Measurements from ENCODE around the gene QPCTL.

The QPCTL gene

DNA sequence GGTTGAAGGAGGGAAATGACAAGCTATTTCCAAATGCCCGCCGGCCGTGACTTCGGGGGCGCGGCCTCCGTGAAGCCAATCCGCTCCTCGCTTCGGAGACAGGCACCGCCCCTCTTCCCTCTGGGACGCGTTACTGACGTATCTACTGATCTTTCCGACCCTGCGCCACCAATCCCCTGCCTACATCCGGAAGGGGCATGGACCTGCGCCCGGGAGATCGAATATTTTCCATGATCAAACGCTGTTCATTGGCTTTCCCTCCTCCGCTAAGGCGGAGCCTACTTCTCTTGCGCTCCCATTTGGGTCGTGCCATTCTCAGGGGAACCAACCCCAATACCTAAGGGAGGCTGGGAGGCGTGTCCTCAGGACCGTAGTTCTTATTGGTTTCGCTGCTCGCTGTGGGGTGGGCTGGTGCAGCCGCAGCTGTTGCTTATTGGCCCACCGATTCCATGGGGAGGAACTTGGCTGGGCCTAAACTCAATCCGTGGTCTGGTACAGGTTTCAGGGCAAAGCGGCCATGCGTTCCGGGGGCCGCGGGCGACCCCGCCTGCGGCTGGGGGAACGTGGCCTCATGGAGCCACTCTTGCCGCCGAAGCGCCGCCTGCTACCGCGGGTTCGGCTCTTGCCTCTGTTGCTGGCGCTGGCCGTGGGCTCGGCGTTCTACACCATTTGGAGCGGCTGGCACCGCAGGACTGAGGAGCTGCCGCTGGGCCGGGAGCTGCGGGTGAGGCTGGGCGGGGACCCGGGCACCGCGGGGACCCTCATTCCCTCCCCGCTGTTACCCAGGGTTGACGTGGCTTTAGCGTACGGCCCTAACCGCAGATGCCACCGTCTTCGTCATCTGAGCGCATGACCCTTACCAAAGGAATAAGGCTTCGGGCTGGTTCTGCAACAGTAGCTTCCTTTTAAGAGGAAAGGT is at the start of gene QPCTL:
Gene QPCTL (plus strand): TSS at position 480 of the 919 bp plus-strand sequence. CDS start 38 bp downstream, at position 518.
- peak; percentile 99 for DNase-seq

DNA sequence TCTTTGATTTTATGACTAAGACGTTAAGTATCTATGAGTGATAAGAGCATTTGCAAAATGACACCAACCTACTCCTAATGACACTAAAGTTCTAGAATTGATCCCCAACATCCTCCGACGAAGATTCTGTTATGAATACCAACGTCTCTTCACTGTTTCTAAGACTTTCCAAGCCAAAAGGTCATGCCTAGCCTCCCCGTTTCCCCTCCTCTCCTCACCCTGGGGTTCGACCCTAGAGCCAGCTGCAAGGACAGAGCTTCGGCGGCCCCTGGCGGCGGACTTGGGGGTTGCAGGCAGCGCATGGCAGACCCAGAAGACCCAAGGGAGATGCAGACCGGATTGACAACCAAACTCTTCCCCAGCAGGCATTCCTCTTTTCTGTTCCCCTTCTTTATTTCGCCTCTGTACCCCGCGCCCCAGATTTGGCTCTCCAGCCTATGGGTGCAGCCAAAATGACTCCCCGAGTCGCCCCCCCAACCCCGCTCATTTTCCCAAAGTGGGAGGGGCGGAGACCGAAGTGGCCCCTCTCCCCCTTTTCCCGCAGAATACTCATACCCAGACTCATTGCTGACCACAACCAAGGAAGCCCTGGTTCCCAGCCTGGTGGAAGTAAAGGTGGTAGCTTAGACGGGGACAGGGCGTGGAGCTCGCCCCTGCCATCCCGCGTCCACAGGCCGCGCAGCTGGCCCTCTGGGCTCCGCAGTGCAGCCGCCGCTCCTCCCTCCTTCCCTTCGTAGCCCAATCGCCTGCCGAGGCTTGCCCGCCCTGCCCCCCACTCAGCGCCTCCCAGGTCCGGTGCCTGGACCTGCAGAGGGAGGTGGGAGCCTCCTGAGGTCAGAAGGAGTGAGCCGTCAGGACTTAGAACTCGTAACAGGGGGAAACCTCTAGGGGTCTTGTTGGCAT is 49.2 kb upstream of the QPCTL start:
- peak; percentile 77 for DNase-seq

DNA sequence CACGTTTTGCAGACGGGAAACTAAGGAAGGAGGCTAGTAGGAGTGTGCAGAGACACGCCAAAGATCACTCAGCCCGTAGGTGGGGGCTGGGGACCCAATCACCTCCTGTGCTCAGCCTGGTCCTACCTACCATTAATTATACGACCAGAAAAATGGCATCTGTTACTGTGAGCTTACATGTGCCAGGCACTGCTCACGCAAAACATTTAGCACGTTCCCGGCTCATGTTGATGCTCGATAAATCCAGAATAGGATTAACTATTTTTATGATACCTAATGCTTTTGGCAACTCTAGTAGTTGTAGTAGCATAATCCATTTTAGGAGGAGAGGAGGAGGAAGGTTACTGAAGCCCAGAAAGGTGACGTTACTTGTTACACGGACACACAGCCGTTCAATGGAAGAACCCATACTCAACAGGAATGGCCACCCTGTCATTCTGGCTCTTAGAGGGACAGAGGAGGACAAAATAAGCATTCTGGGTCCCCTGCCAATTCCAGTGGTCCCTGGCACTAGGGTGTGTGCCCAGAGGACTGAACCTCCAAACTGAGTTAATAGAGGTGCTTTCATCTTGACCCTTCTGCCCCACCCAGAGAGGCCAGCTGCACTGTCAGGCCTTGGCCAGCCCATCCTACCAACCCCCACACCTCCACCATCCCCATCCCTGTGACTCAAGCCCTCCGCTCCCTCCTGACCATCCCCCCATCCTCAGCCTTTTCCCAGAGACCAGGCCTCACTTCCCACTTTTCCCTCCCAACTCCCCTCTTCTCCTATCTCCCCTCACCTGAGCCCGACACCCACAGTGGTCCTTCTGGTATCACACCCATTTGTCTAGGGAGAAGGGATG is 48.3 kb upstream of the QPCTL start:
- DNase-seq: no peak

GRCh38 chr19:45645068-45645630 is 47.3 kb upstream of the QPCTL start:
- DNase-seq: no peak

GRCh38 chr19:45645631-45646344 is 46.7 kb upstream of the QPCTL start:
- DNase-seq: peak; percentile 95

- DNase-seq: no peak
These were observed 46.1 kb upstream of the QPCTL start for GRCh38 chr19:45646345-45646698.

DNA sequence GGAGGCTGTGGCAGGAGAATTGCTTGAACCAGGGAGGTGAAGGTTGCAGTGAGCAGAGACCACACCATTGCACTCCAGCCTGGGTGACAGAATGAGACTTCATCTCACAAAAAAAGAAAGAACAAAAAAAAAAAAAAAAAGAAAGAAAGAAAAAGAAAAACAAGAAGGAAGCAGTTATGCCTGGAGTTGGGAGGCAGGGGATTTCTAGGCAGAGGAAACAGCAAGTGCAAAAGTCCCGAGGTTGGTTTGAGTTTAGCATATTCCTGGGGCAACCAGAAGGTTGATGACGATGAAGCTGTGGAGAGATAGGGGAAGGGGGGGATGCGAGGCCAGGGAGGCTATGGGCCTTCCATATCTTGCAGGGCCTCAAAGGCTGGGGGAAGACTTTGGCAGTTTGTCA is 41.7 kb upstream of the QPCTL start:
- no peak for DNase-seq

DNA sequence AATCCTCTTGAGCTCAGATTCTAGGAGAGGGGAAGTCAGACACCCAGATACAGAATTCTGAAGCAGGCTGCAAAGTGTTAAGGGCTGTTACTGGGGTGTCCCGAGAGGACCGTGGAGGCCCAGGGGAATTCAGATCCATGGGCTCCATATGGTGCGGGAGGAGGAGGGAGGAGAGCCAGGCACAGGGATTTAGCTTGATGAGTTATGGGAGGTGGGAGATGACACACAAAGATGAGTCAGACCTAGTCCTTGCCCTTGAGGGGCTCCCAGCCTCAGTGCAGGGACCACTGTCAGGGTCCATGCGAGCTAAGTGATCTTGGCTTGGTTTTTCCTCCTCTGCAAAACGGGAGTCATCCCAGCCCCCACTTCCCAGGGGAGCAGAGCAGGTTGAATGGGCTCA is 38.8 kb upstream of the QPCTL start:
- peak; percentile 80 for DNase-seq

- DNase-seq: no peak
These were observed 37.4 kb upstream of the QPCTL start for GRCh38 chr19:45655073-45655472.

GRCh38 chr19:45657520-45658167 is 34.8 kb upstream of the QPCTL start:
- no peak for DNase-seq

GRCh38 chr19:45659096-45659729 is 33.3 kb upstream of the QPCTL start:
- no peak for DNase-seq

DNA sequence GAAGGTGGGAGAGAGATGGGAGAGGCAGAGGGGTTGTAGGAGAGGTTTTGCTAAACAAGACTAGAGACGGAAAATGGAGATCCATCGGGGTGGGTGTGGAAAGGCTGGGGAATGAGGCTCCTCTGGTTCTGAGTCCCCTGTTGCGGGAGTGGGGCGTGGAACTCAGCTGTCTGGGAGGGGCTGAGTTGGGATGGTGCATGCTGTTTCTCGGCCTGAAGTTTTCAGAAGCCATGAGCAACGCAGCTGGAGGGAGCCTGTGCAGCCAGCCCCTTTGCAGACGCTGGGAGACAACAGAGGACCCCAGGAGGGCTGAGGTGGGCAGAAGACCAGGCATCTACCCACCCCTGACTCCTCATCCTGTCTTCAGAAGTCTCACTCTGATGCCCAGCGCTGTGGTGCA is 31.8 kb upstream of the QPCTL start:
- DNase-seq: no peak

- no peak for DNase-seq
These were observed 28.7 kb upstream of the QPCTL start for GRCh38 chr19:45663800-45664199.

DNA sequence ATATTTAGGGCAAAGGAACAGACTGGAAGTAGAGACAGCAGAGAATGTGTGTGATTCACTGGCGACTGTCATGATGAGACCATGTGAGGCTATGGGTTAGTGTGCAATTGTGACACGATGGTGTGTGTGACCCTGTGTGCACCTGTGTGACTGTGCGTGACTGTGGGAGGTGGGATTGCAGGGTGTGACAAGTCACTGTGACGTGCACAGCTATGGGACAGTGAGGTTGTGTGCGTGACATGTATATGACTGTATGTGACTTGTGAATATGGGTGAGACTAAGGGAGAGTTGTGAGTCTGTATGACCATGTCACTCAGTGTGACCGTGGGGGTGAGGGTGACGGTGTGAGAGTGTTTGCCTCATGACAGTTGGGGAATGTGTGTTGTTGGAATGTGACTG is 27.9 kb upstream of the QPCTL start:
- DNase-seq: no peak

GRCh38 chr19:45667620-45668341 is 24.7 kb upstream of the QPCTL start, which contains the start of gene GIPR:
TSS of gene GIPR (plus strand) at chr19:45668221. CDS start at chr19:45669521, 1,300 bp downstream.
- peak; percentile 44 for DNase-seq

GRCh38 chr19:45668342-45668871 is 24.1 kb upstream of the QPCTL start:
- no peak for DNase-seq

DNA sequence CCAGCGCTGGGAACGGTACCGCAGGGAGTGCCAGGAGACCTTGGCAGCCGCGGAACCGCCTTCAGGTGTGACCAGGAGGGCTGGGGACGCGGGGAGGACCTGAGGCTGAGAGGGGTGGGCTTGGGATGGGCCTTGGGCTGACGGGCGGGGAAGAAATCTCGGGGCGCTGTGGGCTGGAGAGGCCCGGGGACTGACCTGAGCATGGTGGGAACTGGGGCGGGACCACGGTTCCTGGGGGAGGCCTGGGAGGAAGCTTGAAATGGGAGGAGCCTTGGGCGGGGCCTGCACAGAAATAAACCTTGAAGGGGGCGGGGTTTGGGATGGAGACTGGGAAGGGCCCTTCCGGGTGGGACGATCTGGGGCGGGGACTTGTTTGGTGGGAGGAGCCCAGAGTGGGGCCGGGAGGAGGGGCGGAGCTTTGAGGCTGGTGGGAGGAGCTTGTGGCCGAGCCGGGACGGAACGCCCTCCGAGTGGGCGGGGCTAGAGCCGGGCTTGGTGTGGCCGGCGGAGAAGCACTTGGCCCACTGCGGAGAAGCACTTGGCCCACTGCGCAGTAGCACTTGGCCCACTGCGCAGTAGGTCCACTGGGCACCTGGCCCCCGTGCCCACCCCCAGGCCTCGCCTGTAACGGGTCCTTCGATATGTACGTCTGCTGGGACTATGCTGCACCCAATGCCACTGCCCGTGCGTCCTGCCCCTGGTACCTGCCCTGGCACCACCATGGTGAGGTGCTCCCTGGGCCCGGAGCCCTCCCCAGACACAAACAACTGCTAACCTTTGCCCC is 21.6 kb upstream of the QPCTL start:
- DNase-seq: no peak

DNA sequence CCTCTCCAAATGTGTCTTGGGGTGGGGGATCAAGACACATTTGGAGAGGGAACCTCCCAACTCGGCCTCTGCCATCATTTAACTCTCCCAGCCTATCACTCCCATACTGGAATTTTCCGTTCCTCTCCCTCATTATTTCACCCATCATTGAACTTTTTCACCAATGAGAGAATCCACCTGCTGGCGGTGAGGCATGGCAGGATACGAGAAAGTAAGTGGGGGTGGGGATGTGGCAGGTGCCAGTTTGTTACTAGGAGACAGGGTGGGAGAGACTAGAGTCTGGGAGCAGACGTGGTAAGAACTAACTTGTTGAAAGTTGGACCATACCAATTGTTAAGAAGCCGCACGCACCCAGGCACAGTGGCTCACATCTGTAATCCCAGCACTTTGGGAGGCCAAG is 17.5 kb upstream of the QPCTL start:
- DNase-seq: no peak

GRCh38 chr19:45676851-45677263 is 15.6 kb upstream of the QPCTL start:
- DNase-seq: no peak

Measured in NCI-H1694 (cell line).